Smooth muscle cell of the coronary artery (primary cell): ENCODE data around the gene CD80. TPM values are rescaled to one million over a fixed set of nuclear protein-coding genes. Genes with fewer than 3 reads are reported as not detected.

Experiments used
- total RNA-seq: library from RNA; depleted of rRNA; stranded (reverse); fragments of >200 nt; gene quantifications from 2 replicates; pipeline ENCODE4 v1.2.3, GENCODE V29; 2014; ENCODE audit warnings: low replicate concordance

CD80 gene
- not detected in 2 replicates for total RNA-seq

GRCh38 chr3:119559441-119559963 is at the start of gene CD80:
CD80 (minus strand) TSS chr3:119559614; CDS start chr3:119557728, 1,886 bp downstream.

GRCh38 chr3:119597548-119598288 is 38.3 kb upstream of the CD80 start, which contains the start of gene PLA1A:
PLA1A (plus strand) TSS chr3:119597885; CDS start chr3:119597914, 29 bp downstream.

GRCh38 chr3:119579366-119580066 is 20.1 kb upstream of the CD80 start, which contains the start of gene ADPRH:
ADPRH (plus strand) TSS chr3:119579492; CDS start chr3:119582170, 2,678 bp downstream.

GRCh38 chr3:119498186-119499011 is 61.0 kb downstream of the CD80 start, which contains the start of gene TIMMDC1:
TIMMDC1 (plus strand) TSS chr3:119498547; CDS start chr3:119498734, 187 bp downstream.

Other genes starting within 250 kb of the CD80 start
- 42.6 and 57.3 TPM in 2 replicates for gene TMEM39A, start 96.0 kb downstream of the CD80 start, total RNA-seq
- 14.9 and 26.7 TPM in 2 replicates for gene POGLUT1, start 90.7 kb downstream of the CD80 start, total RNA-seq
- gene TIMMDC1, start 61.1 kb downstream of the CD80 start, total RNA-seq = 28.7 and 42.2 TPM in 2 replicates
- 0.70 and 2.2 TPM in 2 replicates for gene ADPRH, start 19.9 kb upstream of the CD80 start, total RNA-seq
- 0.08 and 0.12 TPM in 2 replicates for gene PLA1A, start 38.3 kb upstream of the CD80 start, total RNA-seq
- 0.15 and 0.47 TPM in 2 replicates for gene POPDC2, start 101.0 kb upstream of the CD80 start, total RNA-seq
- gene COX17, start 117.8 kb upstream of the CD80 start, total RNA-seq = 12.2 and 32.3 TPM in 2 replicates
- gene CFAP91, start 143.4 kb upstream of the CD80 start, total RNA-seq = under 0.01 and 0.53 TPM in 2 replicates
- 0.08 TPM in 1 of 2 replicates, not detected in the other for gene NR1I2, start 222.5 kb upstream of the CD80 start, total RNA-seq